IMR-90 (cell line): ENCODE results near the gene TEX44. TPM values are rescaled to one million over a fixed set of nuclear protein-coding genes. Genes with fewer than 3 reads are reported as not detected.
A peak's percentile ranks its signal among the peaks of the same experiment; 100 is the strongest.

Experiments used
- ATAC-seq: fragments of 200-7000 bp; cut with Tn5 transposase; 2 replicates; pipeline ENCODE4 v1.9.1; 2020; ENCODE audit warnings: low read depth, mild to moderate bottlenecking, moderate library complexity
- BruUV-seq: library from RNA; stranded (reverse); fragments of 400-500 nt; replicated peaks from 2 replicates; lab custom pipeline; 2021; lab: Mats Ljungman, UMichigan
- CTCF ChIA-PET: fragments of 300-600 bp; formaldehyde crosslinking; extraction: SDS; loops from one replicate; lab custom pipeline; 2021; ENCODE audit warnings: antibody characterized with exemption; lab: Yijun Ruan, JAX
- POLR2A ChIA-PET: fragments of 300-600 bp; sonication (Branson Sonifier 250); formaldehyde crosslinking; loops from one replicate; lab custom pipeline; 2022; ENCODE audit warnings: antibody characterized with exemption; ENCODE audit not compliant: unreplicated experiment; lab: Charles Lee
- DNase-seq: peaks from one replicate; pipeline ENCODE4 v3.0.0; 2013
- H2AFZ ChIP-seq: replicated peaks from 2 replicates; pipeline ENCODE3; 2013; ENCODE audit warnings: low read length, mild to moderate bottlenecking; ENCODE audit not compliant: poor library complexity
- H2AK5ac ChIP-seq: 2 replicates; pipeline ENCODE4 v1.6.1; 2013; ENCODE audit warnings: low read depth, low read length, inconsistent platforms
- H2AK9ac ChIP-seq: replicated peaks from 2 replicates; pipeline ENCODE3; 2013; ENCODE audit warnings: mild to moderate bottlenecking, low read depth, low read length, moderate library complexity; ENCODE audit not compliant: poor library complexity
- H2BK120ac ChIP-seq: 2 replicates; pipeline ENCODE4 v1.6.1; 2013; ENCODE audit warnings: low read depth, low read length, inconsistent platforms
- H2BK15ac ChIP-seq: 3 replicates; pipeline ENCODE4 v1.6.1; 2013; ENCODE audit warnings: low read depth, low read length, inconsistent platforms
- H2BK20ac ChIP-seq: 2 replicates; pipeline ENCODE4 v1.6.1; 2013; ENCODE audit warnings: low read depth, mild to moderate bottlenecking, inconsistent platforms, low read length, moderate library complexity
- H2BK5ac ChIP-seq: 2 replicates; pipeline ENCODE4 v1.6.1; 2013; ENCODE audit warnings: mild to moderate bottlenecking, low read depth, low read length, inconsistent platforms; ENCODE audit not compliant: poor library complexity, severe bottlenecking
- H3K14ac ChIP-seq: replicated peaks from 2 replicates; pipeline ENCODE4 v1.6.1; 2013; ENCODE audit warnings: low read depth, low read length, inconsistent platforms
- H3K18ac ChIP-seq: 2 replicates; pipeline ENCODE4 v1.6.1; 2013; ENCODE audit warnings: low read depth, low read length, control low read depth
- H3K23ac ChIP-seq: 2 replicates; pipeline ENCODE4 v1.6.1; 2013; ENCODE audit warnings: low read depth, low read length, inconsistent platforms
- H3K27ac ChIP-seq: 2 replicates; pipeline ENCODE4 v1.5.1; 2013; ENCODE audit warnings: mild to moderate bottlenecking, control low read depth, low read length; ENCODE audit not compliant: insufficient read depth
- H3K27me3 ChIP-seq: 2 replicates; pipeline ENCODE4 v1.6.1; 2013; ENCODE audit warnings: low read length; ENCODE audit not compliant: control insufficient read depth, insufficient read depth
- H3K36me3 ChIP-seq: 2 replicates; pipeline ENCODE4 v1.6.1; 2013; ENCODE audit warnings: low read length, mixed read lengths; ENCODE audit not compliant: control insufficient read depth, insufficient read depth
- H3K4ac ChIP-seq: 2 replicates; pipeline ENCODE4 v1.6.1; 2013; ENCODE audit warnings: low read depth, low read length, inconsistent platforms
- H3K4me1 ChIP-seq: 2 replicates; pipeline ENCODE4 v1.6.1; 2013; ENCODE audit warnings: low read length, mixed read lengths; ENCODE audit not compliant: control insufficient read depth, insufficient read depth
- H3K4me2 ChIP-seq: 2 replicates; pipeline ENCODE4 v1.6.1; 2013; ENCODE audit warnings: low read depth, mild to moderate bottlenecking, control low read depth, low read length, moderate library complexity
- H3K4me3 ChIP-seq: 2 replicates; pipeline ENCODE4 v1.5.1; 2013; ENCODE audit warnings: low read depth, mild to moderate bottlenecking, control low read depth, low read length, moderate library complexity; ENCODE audit not compliant: insufficient read depth
- H3K56ac ChIP-seq: 2 replicates; pipeline ENCODE4 v1.6.1; 2013; ENCODE audit warnings: low read length, inconsistent platforms; ENCODE audit not compliant: insufficient read depth; ENCODE audit errors: extremely low read depth
- H3K79me1 ChIP-seq, 2 experiments: 2 replicates each; pipeline ENCODE4 v1.6.1; 2013; ENCODE audit warnings: low read length in 2 of 2, inconsistent platforms in 1 of 2, low read depth in 1 of 2
- H3K9ac ChIP-seq: 2 replicates; pipeline ENCODE4 v1.6.1; 2013; ENCODE audit warnings: low read depth, low read length, control low read depth
- H3K9me1 ChIP-seq: 2 replicates; pipeline ENCODE4 v1.6.1; 2013; ENCODE audit warnings: low read length, inconsistent platforms; ENCODE audit not compliant: insufficient read depth
- H3K9me3 ChIP-seq: 2 replicates; pipeline ENCODE4 v1.6.1; 2013; ENCODE audit warnings: low read length; ENCODE audit not compliant: control insufficient read depth, insufficient read depth
- H4K20me1 ChIP-seq: 2 replicates; pipeline ENCODE4 v1.6.1; 2013; ENCODE audit warnings: low read length, inconsistent platforms; ENCODE audit not compliant: insufficient read depth
- H4K5ac ChIP-seq: 2 replicates; pipeline ENCODE4 v1.6.1; 2013; ENCODE audit warnings: mild to moderate bottlenecking, low read depth, low read length, control low read depth
- H4K8ac ChIP-seq, 2 experiments: 2 replicates each; pipeline ENCODE4 v1.6.1; 2013; ENCODE audit warnings: low read depth in 2 of 2, low read length in 2 of 2, control low read depth in 1 of 2, inconsistent platforms in 1 of 2
- H4K91ac ChIP-seq: 2 replicates; pipeline ENCODE4 v1.6.1; 2013; ENCODE audit warnings: low read depth, low read length, inconsistent platforms; ENCODE audit not compliant: insufficient read depth
- FOS ChIP-seq: fragments of 150-350 bp; IDR thresholded peaks from 2 replicates; pipeline ENCODE4 v1.6.1; 2016; ENCODE audit warnings: low read depth, low read length
- NFE2L2 ChIP-seq: fragments of 150-350 bp; IDR thresholded peaks from 2 replicates; pipeline ENCODE4 v1.6.1; 2016; ENCODE audit warnings: low read depth, mild to moderate bottlenecking, low read length
- WGBS, 2 experiments: methylation state at CpG; one replicate each; pipeline versions ENCODE4 v1.1.5 to v1.1.7; 2013; ENCODE audit warnings: missing lambda C conversion rate in 2 of 2; ENCODE audit not compliant: insufficient read length in 1 of 2; ENCODE audit errors: extremely low coverage in 2 of 2; 5-methylcytosine and 5-hydroxymethylcytosine counted together
- dilution Hi-C: fragments of 300-500 bp; cut with HindIII; formaldehyde crosslinking; loops from one replicate; pipeline ENCODE4 v1.14.3; 2018; ENCODE audit warnings: low sequenced_read_pairs; ENCODE audit not compliant: unreplicated experiment
- in situ Hi-C: fragments of 300-500 bp; cut with MboI; formaldehyde crosslinking; loops from 3 replicates; pipeline ENCODE4 v1.14.3; 2019; ENCODE audit warnings: low sequenced_read_pairs, inconsistent platforms, mixed read lengths
- intact Hi-C: fragments of 100-400 bp; cut with micrococcal nuclease; formaldehyde crosslinking; loops from 2 replicates; pipeline ENCODE4 v1.10.0; 2022
- polyA plus RNA-seq, 3 experiments: library from polyadenylated mRNA; depleted of rRNA; stranded (reverse); fragments of >200 nt; gene quantifications; 2 replicates each; pipeline ENCODE4 v1.2.3, GENCODE V29; 2012; ENCODE audit warnings: low replicate concordance in 1 of 3
- total RNA-seq: library from RNA; depleted of rRNA; stranded (reverse); fragments of >200 nt; gene quantifications from 2 replicates; pipeline ENCODE4 v1.2.3, GENCODE V29; 2012

TEX44 gene
- total and polyA plus RNA-seq, 2 of the 4 experiments (the other 2 are of a cell fraction): not detected

DNA sequence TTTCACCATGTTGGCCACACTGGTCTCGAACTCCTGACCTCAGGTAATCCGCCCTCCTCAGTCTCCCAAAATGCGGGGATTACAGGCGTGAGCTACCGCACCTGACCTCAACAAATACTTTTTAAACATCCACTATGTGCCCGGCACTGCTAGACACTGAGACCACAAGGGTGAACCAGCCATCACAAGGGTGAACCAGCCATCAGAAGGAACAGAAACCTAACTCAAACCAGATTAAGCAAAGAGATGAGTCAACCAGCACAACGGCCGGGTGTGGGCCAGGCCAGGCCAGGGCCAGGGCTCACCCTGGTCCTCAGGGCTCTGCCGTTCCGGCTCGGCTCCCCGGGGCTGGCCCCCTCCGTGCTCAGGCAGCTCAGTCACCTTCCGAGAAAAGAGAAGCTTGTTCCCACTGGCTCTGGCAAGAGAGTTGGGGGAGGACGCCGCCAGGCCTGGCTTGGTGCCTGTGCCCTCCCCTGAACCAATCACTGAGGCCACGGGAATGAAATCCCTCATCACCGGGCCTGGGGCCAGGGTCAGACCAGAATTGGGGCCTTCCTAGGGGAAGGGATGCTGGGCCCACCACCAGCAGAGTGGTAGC, 4.4 kb downstream of the TEX44 start:
- H3K4me2 ChIP-seq: no peak overlapping the region
- no peak overlapping the region for H2AK9ac ChIP-seq
- no peak overlapping the region for H3K56ac ChIP-seq
- H2BK120ac ChIP-seq: no peak overlapping the region
- no peaks in the 10 kb centered on the region for H3K9me3 ChIP-seq
- 0 out of 2 replicates have a peak, but pooled peaks cover 5% of the 10 kb centered on the region for H3K9me1 ChIP-seq
- H3K4me3 ChIP-seq: no peak overlapping the region
- H2AK5ac ChIP-seq: no peak overlapping the region
- no peaks in the 10 kb centered on the region; the same call in 1 of the 2 replicates for H3K4me1 ChIP-seq
- POLR2A ChIA-PET: no interaction called here
- no peak overlapping the region for H3K14ac ChIP-seq
- DNase-seq (no peak), ATAC-seq (peak; percentile 33; the same call in 1 of the 2 replicates)
- H2AFZ ChIP-seq: peak overlapping the region; percentile 51
- no peak overlapping the region for H2BK20ac ChIP-seq
- H4K5ac ChIP-seq: no peak overlapping the region
- no peak overlapping the region for H3K9ac ChIP-seq
- in situ Hi-C loops (no loop called here), dilution Hi-C loops (no loop called here), intact Hi-C loops (no loop called here)
- no peak for TF ChIP-seq NFE2L2
- TF ChIP-seq FOS: no peak
- BruUV-seq: no TSS peak
- no peak overlapping the region for H2BK5ac ChIP-seq
- 97% methylated on average over 6 of the region's 18 CpGs; no CpG with 5 or more reads in 1 of the 2 experiments for WGBS, 2 experiments
- H3K27me3 ChIP-seq: peaks cover 10% of the 10 kb centered on the region; the same call in 1 of the 2 replicates
- CTCF ChIA-PET: no interaction called here
- no peak overlapping the region for H3K4ac ChIP-seq
- no peaks in the 10 kb centered on the region for H4K20me1 ChIP-seq
- no peak overlapping the region for H2BK15ac ChIP-seq
- no peaks in the 10 kb centered on the region for H3K36me3 ChIP-seq
- no peak overlapping the region for H3K23ac ChIP-seq
- no peak overlapping the region for H4K91ac ChIP-seq
- no peak overlapping the region for H3K27ac ChIP-seq
- H3K18ac ChIP-seq: no peak overlapping the region
- no peaks in the 10 kb centered on the region for H3K79me1 ChIP-seq
- H4K8ac ChIP-seq: no peak overlapping the region
